Gastroesophageal sphincter (tissue), 4 donors: ENCODE data around the gene CCDC13. TPM values are rescaled to one million over a fixed set of nuclear protein-coding genes. Genes with fewer than 3 reads are reported as not detected.

ENCODE experiments used
- ATAC-seq: fragments of 150-250 bp; one replicate; pipeline ENCODE4 v1.9.1; 2016; ENCODE audit warnings: mild to moderate bottlenecking, moderate library complexity
- H3K27ac ChIP-seq, 4 donors: fragments of 200-600 bp; sonication (generic) in 3 of 4; 1 replicate in 3 of 4; 2 replicates in 1 of 4; pipeline ENCODE4 v1.5.1; 2016 to 2019
- H3K27me3 ChIP-seq: fragments of 200-600 bp; sonication (generic); one replicate; pipeline ENCODE4 v1.5.1; 2019
- H3K36me3 ChIP-seq, 2 donors: fragments of 200-600 bp; sonication (generic); one replicate each; pipeline ENCODE4 v1.5.1; 2019; ENCODE audit warnings: control low read depth in 1 of 2
- H3K4me1 ChIP-seq, 3 donors: fragments of 200-600 bp; sonication (generic); 1 replicate in 2 of 3; 2 replicates in 1 of 3; pipeline ENCODE4 v1.5.1; 2016 to 2019; ENCODE audit warnings: control low read depth in 2 of 3
- H3K4me3 ChIP-seq, 2 donors: fragments of 200-600 bp; sonication (generic); one replicate each; pipeline ENCODE4 v1.5.1; 2019; ENCODE audit warnings: mild to moderate bottlenecking in 1 of 2, moderate library complexity in 1 of 2
- H3K9me3 ChIP-seq, 3 donors: fragments of 200-600 bp; sonication (generic); one replicate each; pipeline ENCODE4 v1.5.1; 2017 to 2019; ENCODE audit warnings: control low read depth in 2 of 3
- EP300 ChIP-seq: sonication (generic); formaldehyde crosslinking; IDR thresholded peaks from one replicate; pipeline ENCODE4 v1.6.1; 2017; ENCODE audit warnings: antibody characterized with exemption, mild to moderate bottlenecking
- POLR2A ChIP-seq, 2 donors: fragments of 450-650 bp; IDR thresholded peaks; one replicate each; pipeline ENCODE4 v1.6.1; 2017; ENCODE audit warnings: antibody characterized with exemption in 2 of 2, mild to moderate bottlenecking in 2 of 2, moderate library complexity in 1 of 2
- POLR2AphosphoS5 ChIP-seq: sonication (generic); formaldehyde crosslinking; IDR thresholded peaks from one replicate; pipeline ENCODE4 v1.6.1; 2017; ENCODE audit warnings: antibody characterized with exemption
- WGBS, 2 donors: methylation state at CpG; one replicate each; pipeline ENCODE4 v1.1.5; 2018; ENCODE audit warnings: low coverage in 1 of 2; 5-methylcytosine and 5-hydroxymethylcytosine counted together
- small RNA-seq, 4 donors: library from RNA; depleted of rRNA; stranded (forward); fragments of <200 nt; gene quantifications; one replicate each; pipeline ENCODE3, GENCODE V24; 2016
- total RNA-seq, 4 donors: library from RNA; depleted of rRNA; stranded (reverse); fragments of >200 nt; gene quantifications; one replicate each; pipeline ENCODE4 v1.1.0, GENCODE V29; 2016
- TF ChIP-seq, protein P1 (sequence below), 4 experiments: fragments of 200-600 bp in 2 of 4; fragments of 450-650 bp in 2 of 4; sonication (generic) in 1 of 4; IDR thresholded peaks; one replicate each; pipeline ENCODE4 v1.5.1; 2017 to 2019; ENCODE audit warnings: antibody characterized with exemption in 4 of 4, mild to moderate bottlenecking in 2 of 4, moderate library complexity in 2 of 4

The CCDC13 gene
- total RNA-seq, 4 donors from 2014 or later, result 2.8 to 7.4 (median 5.6) TPM

DNA sequence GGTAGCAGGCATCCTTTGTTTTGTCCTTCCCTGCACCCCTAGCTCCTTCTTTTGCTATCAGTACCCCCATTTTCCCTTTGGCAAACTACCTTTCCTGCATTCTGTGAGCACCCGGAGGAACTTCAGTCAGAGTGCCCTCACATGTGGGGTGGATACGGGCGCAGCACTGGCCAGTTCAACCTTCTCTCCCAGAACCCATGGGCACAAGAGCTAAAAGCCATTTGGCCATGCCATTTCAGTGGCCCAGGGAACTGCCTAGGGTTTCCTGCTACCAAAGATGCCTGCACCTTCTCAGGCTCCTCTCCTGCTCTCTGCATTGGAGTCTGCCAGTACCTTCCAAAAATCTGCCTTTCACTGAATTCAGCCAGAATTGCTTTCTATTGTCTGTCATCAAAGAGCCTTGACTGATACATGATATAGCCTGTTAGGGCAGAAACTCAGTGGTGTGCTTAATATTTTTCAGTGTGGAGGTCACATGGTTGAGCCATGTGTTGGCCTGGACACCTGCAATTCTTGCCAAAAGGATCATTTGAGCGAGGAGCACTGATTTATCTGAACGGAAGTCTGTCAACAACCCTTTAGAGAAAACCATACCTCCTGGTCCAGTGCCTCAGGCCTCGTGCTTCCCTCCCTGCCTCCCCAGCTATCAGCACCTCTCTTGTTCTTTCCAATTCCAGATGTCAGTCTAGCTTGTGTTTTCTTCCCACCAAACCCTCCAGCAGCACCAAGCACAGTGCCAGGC, 43.5 kb downstream of the CCDC13 start:
- TF ChIP-seq POLR2AphosphoS5 (no peak), POLR2A (IDR thresholded peaks at IDR 0.05) (no peak), EP300 (no peak)
- TF ChIP-seq, protein P1, sequence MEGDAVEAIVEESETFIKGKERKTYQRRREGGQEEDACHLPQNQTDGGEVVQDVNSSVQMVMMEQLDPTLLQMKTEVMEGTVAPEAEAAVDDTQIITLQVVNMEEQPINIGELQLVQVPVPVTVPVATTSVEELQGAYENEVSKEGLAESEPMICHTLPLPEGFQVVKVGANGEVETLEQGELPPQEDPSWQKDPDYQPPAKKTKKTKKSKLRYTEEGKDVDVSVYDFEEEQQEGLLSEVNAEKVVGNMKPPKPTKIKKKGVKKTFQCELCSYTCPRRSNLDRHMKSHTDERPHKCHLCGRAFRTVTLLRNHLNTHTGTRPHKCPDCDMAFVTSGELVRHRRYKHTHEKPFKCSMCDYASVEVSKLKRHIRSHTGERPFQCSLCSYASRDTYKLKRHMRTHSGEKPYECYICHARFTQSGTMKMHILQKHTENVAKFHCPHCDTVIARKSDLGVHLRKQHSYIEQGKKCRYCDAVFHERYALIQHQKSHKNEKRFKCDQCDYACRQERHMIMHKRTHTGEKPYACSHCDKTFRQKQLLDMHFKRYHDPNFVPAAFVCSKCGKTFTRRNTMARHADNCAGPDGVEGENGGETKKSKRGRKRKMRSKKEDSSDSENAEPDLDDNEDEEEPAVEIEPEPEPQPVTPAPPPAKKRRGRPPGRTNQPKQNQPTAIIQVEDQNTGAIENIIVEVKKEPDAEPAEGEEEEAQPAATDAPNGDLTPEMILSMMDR (IDR thresholded peaks at IDR 0.05), result no peak
- Histone ChIP-seq H3K27me3 (no peaks in the 10 kb centered on the region), H3K9me3 (no peaks in the 10 kb centered on the region), H3K27ac (no peak overlapping the region), H3K4me3 (no peak overlapping the region), H3K4me1 (peaks cover 0 to 19% (median 0%) of the 10 kb centered on the region in 3 donors), H3K36me3 (no peaks in the 10 kb centered on the region)
- 48 to 70% methylated on average over 2 to 4 of the region's 6 CpGs for WGBS, 2 donors
- ATAC-seq, result no peak

DNA sequence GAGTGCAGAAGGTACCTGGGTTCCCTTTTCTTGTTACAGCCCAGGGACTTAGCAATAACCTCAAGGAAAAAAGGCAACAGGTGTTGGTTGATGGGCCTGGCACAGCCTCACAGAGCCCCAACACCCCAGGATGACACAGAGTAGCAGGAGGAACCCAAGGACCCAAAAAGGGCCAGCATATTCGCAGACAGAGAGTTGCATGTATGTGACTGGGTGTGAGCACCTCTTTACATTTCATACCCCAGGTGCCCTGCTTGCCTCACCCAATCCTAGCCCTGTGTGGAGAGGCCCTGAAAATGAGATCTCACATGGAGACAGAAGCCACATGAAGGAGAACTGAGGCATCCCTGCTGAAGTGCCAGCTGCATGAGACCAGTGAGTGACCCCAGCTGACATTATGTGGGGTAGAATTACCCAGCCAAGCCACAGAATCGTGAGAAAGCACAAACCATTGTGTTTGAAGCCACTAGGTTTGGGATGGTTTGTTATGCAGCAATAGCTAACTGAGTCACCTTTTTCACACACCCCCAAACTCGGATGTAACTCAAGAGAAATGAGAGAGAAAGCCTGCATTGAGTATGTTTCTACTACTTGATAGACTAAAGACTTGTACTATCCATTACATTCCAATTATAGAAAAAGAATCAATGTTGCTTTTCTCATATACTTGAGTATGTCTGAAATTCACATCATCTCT, 44.2 kb downstream of the CCDC13 start:
- WGBS, 2 donors, result 68 to 86% methylated on average over 2 of the region's 3 CpGs
- no peak for ATAC-seq
- no peak overlapping the region for H3K4me3 ChIP-seq
- no peaks in the 10 kb centered on the region for H3K27me3 ChIP-seq
- TF ChIP-seq POLR2AphosphoS5, result no peak
- TF ChIP-seq, protein P1 (IDR thresholded peaks at IDR 0.05), result no peak
- TF ChIP-seq EP300, result no peak
- TF ChIP-seq POLR2A (IDR thresholded peaks at IDR 0.05), result no peak
- no peaks in the 10 kb centered on the region for H3K9me3 ChIP-seq
- H3K27ac ChIP-seq, result no peak overlapping the region
- no peaks in the 10 kb centered on the region for H3K36me3 ChIP-seq
- peaks cover 0 to 19% (median 0%) of the 10 kb centered on the region in 3 donors for H3K4me1 ChIP-seq

DNA sequence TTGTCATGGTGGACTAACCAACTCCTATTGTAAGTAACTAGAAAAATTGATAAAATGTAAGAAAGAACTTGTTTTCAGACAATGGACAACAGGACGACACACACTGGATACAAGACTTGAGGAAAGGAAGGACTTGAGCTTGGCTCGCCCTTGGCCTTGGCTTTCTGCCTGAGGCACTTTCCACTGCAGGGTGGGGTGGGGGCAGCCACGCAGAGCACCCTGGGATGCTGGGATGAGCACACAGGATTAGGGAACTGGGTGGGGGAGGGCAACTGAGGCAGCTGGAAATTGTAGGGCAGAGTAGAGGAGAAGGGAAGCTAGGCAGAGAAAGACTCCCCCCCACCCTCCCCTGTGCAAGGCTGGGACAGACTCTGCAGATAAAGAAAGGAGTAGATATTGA, 45.0 kb downstream of the CCDC13 start:
- H3K27me3 ChIP-seq, result no peaks in the 10 kb centered on the region
- no peaks in the 10 kb centered on the region for H3K9me3 ChIP-seq
- peaks cover 0 to 19% (median 0%) of the 10 kb centered on the region in 3 donors for H3K4me1 ChIP-seq
- no peaks in the 10 kb centered on the region for H3K36me3 ChIP-seq
- TF ChIP-seq EP300 (no peak), POLR2AphosphoS5 (no peak), POLR2A (IDR thresholded peaks at IDR 0.05) (no peak)
- TF ChIP-seq, protein P1 (IDR thresholded peaks at IDR 0.05), result no peak
- H3K27ac ChIP-seq, result no peak overlapping the region
- 31 to 42% methylated on average over 3 of the region's 3 CpGs for whole genome bisulfite sequencing, 2 donors
- no peak for ATAC-seq
- H3K4me3 ChIP-seq, result no peak overlapping the region

DNA sequence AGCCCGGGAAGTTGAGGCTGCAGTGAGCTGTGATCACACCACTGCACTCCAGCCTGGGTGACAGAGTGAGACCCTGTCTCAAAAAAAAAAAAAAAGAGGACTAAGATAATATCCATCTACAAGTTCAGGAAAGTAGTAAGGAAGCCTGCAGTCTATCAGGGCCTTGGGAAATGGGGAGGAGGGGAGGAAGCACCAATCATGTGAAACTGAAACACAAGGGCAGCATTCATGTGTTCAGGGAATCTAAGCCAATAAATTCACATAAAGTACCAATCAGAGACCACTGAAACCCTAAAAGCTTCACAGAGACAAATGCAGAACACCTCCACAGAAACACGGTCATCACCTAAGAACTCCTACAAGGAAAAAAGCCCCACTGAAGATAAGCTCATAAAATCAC, 47.6 kb downstream of the CCDC13 start:
- TF ChIP-seq EP300, result no peak
- no peak for TF ChIP-seq POLR2AphosphoS5
- no peak for ATAC-seq
- H3K27ac ChIP-seq, result no peak overlapping the region
- H3K4me3 ChIP-seq, result no peak overlapping the region
- H3K4me1 ChIP-seq, result peaks cover 0 to 19% (median 0%) of the 10 kb centered on the region in 3 donors
- no peaks in the 10 kb centered on the region for H3K27me3 ChIP-seq
- no peaks in the 10 kb centered on the region for H3K9me3 ChIP-seq
- WGBS, 2 donors, result 96% methylated on average over 2 of the region's 2 CpGs; no CpG with 5 or more reads in 1 of the 2 donors
- H3K36me3 ChIP-seq, result no peaks in the 10 kb centered on the region

DNA sequence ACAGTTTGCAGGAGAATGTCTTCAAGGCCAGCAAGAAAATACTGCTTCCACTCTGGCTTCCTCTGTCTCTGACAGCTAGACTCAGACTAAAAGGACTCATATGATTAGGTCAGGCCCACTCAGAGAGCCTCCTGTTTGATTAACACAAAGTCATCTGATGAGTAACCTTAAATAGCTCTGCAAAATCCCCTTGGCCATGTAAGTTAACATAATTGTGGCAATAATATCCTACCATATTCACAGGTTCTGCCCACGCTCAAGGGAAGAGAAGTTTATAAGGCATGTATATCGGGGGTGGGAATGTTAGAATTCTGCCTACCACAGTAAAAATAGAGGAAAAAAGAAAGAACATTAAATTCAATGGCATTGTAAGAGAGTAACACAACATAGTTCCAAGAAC, 49.8 kb downstream of the CCDC13 start:
- WGBS, 2 donors, result 92 to 95% methylated on average over 2 of the region's 2 CpGs
- Histone ChIP-seq H3K9me3 (no peaks in the 10 kb centered on the region), H3K4me3 (no peak overlapping the region), H3K27me3 (no peaks in the 10 kb centered on the region), H3K27ac (no peak overlapping the region), H3K4me1 (peaks cover 0 to 11% (median 0%) of the 10 kb centered on the region in 3 donors), H3K36me3 (no peaks in the 10 kb centered on the region)
- ATAC-seq, result no peak
- TF ChIP-seq EP300 (no peak), POLR2A (IDR thresholded peaks at IDR 0.05) (no peak), POLR2AphosphoS5 (no peak)
- TF ChIP-seq, protein P1 (IDR thresholded peaks at IDR 0.05), result no peak

Small RNA genes within 50 kb of the gene (small RNA-seq; reads per million reads assigned to genes)
- gene CCDC13, result 0 reads per million in 4 donors

Other genes starting within 250 kb of the CCDC13 start
- gene SEC22C, start 191.3 kb downstream of the CCDC13 start, total RNA-seq, result 10 to 100 TPM; 56.0 to 84.4 (median 72.1) TPM
- 10 to 100 TPM in 2 of 4 donors, 1 to 10 TPM in 2; 8.4 to 32.2 (median 12.8) TPM for gene SS18L2, start 182.4 kb downstream of the CCDC13 start, total RNA-seq
- gene NKTR, start 172.6 kb downstream of the CCDC13 start, total RNA-seq, result 100 to 1,000 TPM in 1 of 4 donors, 10 to 100 TPM in 3; 17.9 to 134 (median 56.3) TPM
- 100 to 1,000 TPM in 3 of 4 donors, 10 to 100 TPM in 1; 86.8 to 152 (median 110) TPM for gene ZBTB47, start 119.6 kb downstream of the CCDC13 start, total RNA-seq
- not detected for gene KLHL40, start 87.7 kb downstream of the CCDC13 start, total RNA-seq
- gene HHATL, start 70.5 kb downstream of the CCDC13 start, total RNA-seq, result 1 to 10 TPM in 1 of 4 donors, under 1 TPM in 1, not detected in 2; 0.23 to 1.2 TPM
- gene HIGD1A, start 31.2 kb upstream of the CCDC13 start, total RNA-seq, result 100 to 1,000 TPM; 173 to 657 (median 393) TPM
- 1 to 10 TPM; 5.9 to 9.3 (median 7.4) TPM for gene ACKR2, start 36.2 kb upstream of the CCDC13 start, total RNA-seq
- not detected for gene CYP8B1, start 102.6 kb upstream of the CCDC13 start, total RNA-seq
- gene ZNF662, start 132.9 kb upstream of the CCDC13 start, total RNA-seq, result 10 to 100 TPM in 2 of 4 donors, 1 to 10 TPM in 2; 4.3 to 18.2 (median 10.3) TPM
- gene GASK1A, start 206.1 kb upstream of the CCDC13 start, total RNA-seq, result 10 to 100 TPM; 11.5 to 49.3 (median 24.2) TPM